ENCODE data around the gene RHBG.
"Not testable (repeated sequence)": the region's sequence is repeated elsewhere in the genome, so short reads cannot be mapped to it uniquely, and the experiment has no call there.

The RHBG gene

GRCh38 chr1:156368889-156369684 is at the start of gene RHBG:
RHBG (plus strand) TSS chr1:156369211; CDS start chr1:156369250, 39 bp downstream.
- no peak for DNase-seq (ENCODE audit: low read depth in 2 of 2)

GRCh38 chr1:156319664-156320063 is 49.3 kb upstream of the RHBG start:
- no peak for DNase-seq (ENCODE audit: low read depth in 2 of 2)

GRCh38 chr1:156320560-156320959 is 48.5 kb upstream of the RHBG start:
- no peak for DNase-seq (ENCODE audit: low read depth in 2 of 2)

- not testable (repeated sequence) for DNase-seq (ENCODE audit: low read depth in 2 of 2)
Observed at GRCh38 chr1:156323179-156323578, 45.8 kb upstream of the RHBG start.

- no peak for DNase-seq (ENCODE audit: low read depth in 2 of 2)
Observed at GRCh38 chr1:156336242-156336641, 32.8 kb upstream of the RHBG start.

- no peak for DNase-seq (ENCODE audit: low read depth in 2 of 2)
Observed at GRCh38 chr1:156337052-156337887, 31.7 kb upstream of the RHBG start.

GRCh38 chr1:156337888-156338179 is 31.2 kb upstream of the RHBG start:
- peak in 1 of 2 donors; percentile 1 for DNase-seq (ENCODE audit: low read depth in 2 of 2)

GRCh38 chr1:156338180-156338976 is 30.6 kb upstream of the RHBG start, which contains the start of the genes CCT3 and TSACC:
CCT3 (minus strand) TSS chr1:156338292; CDS start chr1:156338184, 108 bp downstream.
TSACC (plus strand) TSS chr1:156338526; CDS start chr1:156339758, 1,232 bp downstream.
- peak; percentile 97 to 98 for DNase-seq (ENCODE audit: low read depth in 2 of 2)

- DNase-seq (ENCODE audit: low read depth in 2 of 2): no peak
Observed at GRCh38 chr1:156342166-156342955, 26.6 kb upstream of the RHBG start.

- DNase-seq (ENCODE audit: low read depth in 2 of 2): no peak
Observed at GRCh38 chr1:156344409-156344808, 24.6 kb upstream of the RHBG start.

GRCh38 chr1:156346035-156346434 is 23.0 kb upstream of the RHBG start:
- DNase-seq (ENCODE audit: low read depth in 2 of 2): not testable (repeated sequence)

GRCh38 chr1:156346636-156347035 is 22.4 kb upstream of the RHBG start:
- DNase-seq (ENCODE audit: low read depth in 2 of 2): no peak

GRCh38 chr1:156347331-156347730 is 21.7 kb upstream of the RHBG start:
- DNase-seq (ENCODE audit: low read depth in 2 of 2): no peak

- DNase-seq (ENCODE audit: low read depth in 2 of 2): not testable (repeated sequence)
Observed at GRCh38 chr1:156352481-156352880, 16.5 kb upstream of the RHBG start.

- no peak for DNase-seq (ENCODE audit: low read depth in 2 of 2)
Observed at GRCh38 chr1:156356262-156356874, 12.6 kb upstream of the RHBG start.

- peak; percentile 28 to 42 for DNase-seq (ENCODE audit: low read depth in 2 of 2)
Observed at GRCh38 chr1:156356875-156357534, 12.0 kb upstream of the RHBG start.

- DNase-seq (ENCODE audit: low read depth in 2 of 2): no peak
Observed at GRCh38 chr1:156357977-156358376, 11.0 kb upstream of the RHBG start.

- DNase-seq (ENCODE audit: low read depth in 2 of 2): no peak
Observed at GRCh38 chr1:156358641-156359040, 10.4 kb upstream of the RHBG start.

GRCh38 chr1:156359249-156359648 is 9.8 kb upstream of the RHBG start:
- DNase-seq (ENCODE audit: low read depth in 2 of 2): no peak

- DNase-seq (ENCODE audit: low read depth in 2 of 2): no peak
Observed at GRCh38 chr1:156359973-156360372, 9.0 kb upstream of the RHBG start.
